HG03439 (cell line): ENCODE data around the gene CLASP1.
"Not testable (repeated sequence)": the region's sequence is repeated elsewhere in the genome, so short reads cannot be mapped to it uniquely, and the experiment has no call there.

Source experiments
- ATAC-seq: cut with Tn5 transposase; IDR thresholded peaks from one replicate; pipeline ENCODE4 v1.9.1; 2021; ENCODE audit warnings: mild to moderate bottlenecking, moderate library complexity; ENCODE audit not compliant: unreplicated experiment

CLASP1 gene

GRCh38 chr2:121649149-121649595 is at the start of gene CLASP1:
Gene CLASP1, minus strand, starts transcription at chr2:121649462. Its CDS starts 43,567 bp downstream, at chr2:121605895.
- peak; percentile 35 for ATAC-seq

DNA sequence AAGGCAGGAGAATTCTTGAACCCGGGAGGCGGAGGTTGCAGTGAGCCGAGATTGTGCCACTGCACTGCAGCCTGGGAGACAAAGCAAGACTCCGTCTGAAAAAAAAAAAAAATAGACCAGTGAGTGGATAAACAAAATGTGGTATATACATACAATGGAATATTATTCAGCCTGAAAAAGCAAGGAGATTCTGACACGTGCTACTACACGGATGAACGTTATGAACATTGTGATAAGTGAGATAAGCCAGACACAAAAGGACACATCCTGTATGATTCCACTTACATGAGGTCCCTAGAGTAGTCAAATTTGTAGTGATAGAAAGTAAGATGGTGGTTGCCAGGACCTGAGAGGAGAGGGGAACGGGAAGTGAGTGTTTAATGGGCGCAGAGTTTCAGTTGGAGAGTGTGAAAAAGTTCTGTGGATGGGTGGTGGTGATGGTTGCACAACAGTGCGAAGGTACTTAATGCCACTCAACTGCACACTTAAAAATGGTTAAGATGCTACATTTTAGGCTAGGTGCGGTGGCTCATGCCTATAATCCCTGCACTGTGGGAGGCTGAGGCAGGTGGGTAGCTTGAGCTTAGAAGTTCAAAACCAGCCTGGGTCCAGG is 49.2 kb upstream of the CLASP1 start:
- no peak for ATAC-seq

DNA sequence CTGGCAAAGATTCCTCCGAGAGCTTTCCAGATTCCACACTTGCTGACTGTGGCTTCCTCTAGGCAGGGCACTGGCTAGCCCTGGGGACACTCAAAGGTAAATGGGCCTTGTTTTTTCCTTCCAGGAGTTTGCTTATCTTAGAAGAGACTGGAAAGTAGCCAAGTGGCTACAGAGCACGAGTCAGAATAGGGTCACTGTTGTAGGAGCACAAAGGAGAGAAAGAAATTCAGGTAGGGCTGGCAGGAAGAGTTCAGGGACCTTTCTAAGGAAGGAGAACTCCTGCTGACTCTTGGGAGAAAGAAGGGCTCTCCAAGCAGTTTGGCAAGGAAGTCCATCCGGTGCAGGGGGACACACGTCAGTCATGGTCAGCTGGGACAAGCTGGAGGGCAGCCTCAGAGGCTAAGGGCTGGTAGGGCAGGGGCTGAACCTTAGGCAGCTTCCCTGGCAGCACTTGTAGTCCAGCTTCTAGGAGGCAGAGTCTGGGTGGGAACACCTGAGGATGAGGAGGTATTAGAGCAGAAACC is 47.9 kb upstream of the CLASP1 start:
- no peak for ATAC-seq

DNA sequence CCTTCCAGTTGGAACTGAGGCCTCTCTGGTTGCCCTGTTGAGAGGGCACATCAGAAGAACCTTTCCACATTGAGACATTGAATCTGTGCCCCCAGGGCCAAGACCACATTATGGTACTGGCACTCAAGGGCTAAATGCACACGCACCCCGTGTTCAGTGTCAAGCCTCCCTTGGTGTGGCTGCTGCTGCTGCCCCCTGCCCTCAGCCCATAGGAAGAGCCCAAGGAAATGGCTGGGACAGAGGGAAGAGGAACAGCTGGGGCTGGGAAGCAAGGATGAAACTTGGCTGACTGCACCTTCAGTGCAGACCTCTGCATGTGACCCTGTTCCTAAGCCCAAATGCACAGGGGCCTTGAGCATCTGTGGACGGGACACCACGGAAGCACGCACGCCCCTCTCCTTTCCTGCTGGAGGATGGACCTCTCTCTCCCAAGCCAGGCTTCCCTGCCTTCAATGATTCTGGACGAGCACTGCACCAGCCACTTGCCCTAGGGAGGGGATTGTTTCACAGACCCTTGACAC is 47.2 kb upstream of the CLASP1 start:
- ATAC-seq = no peak

GRCh38 chr2:121695171-121695451 is 45.8 kb upstream of the CLASP1 start:
- no peak for ATAC-seq

DNA sequence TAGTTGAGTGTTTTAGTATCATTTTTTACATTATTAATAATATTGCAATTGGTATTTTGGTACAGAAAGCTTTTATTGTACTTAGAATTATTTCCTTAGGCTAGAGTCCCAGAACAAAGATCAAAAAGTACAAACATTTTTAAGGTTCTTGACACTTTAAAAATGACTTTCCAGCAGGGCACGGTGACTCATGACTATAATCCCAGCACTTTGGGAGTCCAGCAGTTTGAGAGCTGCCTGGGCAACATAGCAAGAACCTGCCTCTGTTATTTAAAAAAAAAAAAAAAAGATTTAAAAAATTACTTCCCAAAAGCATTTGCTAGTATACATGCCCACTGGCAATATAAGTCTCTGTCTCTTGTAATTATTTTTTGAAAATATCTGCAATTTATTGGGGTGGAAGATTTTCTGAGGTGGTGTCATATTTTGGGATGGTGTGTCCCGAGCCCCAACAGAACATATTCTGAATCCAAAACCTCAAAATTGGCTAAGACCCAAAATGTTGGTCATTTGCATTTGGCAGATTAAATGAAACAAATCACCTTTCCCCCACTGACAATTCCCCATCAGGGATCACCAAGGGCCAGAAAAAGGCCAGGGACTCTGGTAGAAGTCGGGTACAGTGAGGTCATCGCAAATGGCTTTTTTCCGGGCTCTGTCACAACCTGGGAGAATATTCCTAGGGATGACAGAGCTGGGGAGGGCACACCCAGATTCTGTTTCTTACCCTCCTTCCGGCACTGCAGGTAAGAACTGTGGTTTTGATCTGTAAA is 45.3 kb upstream of the CLASP1 start:
- ATAC-seq = no peak

DNA sequence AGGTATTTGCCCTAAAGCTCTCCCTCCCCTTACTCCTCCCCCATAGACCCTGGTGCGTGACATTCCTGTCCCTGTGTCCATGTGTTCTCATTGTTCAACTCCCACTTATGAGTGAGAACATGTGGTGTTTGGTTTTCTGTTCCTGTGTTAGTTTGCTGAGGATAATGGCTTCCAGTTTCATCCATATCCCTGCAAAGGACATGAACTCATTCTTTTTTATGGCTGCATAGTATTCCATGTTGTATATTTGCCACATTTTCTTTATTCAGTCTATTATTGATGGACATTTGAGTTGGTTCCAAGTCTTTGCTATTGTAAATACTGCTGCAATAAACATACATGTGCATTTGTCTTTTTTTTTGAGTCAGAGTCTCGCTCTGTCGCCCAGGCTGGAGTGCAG is 41.3 kb upstream of the CLASP1 start:
- ATAC-seq = not testable (repeated sequence)

- ATAC-seq = no peak
Observed at GRCh38 chr2:121690095-121690494, 40.8 kb upstream of the CLASP1 start.

GRCh38 chr2:121689356-121689755 is 40.1 kb upstream of the CLASP1 start:
- no peak for ATAC-seq

GRCh38 chr2:121688820-121689219 is 39.6 kb upstream of the CLASP1 start:
- ATAC-seq = no peak

GRCh38 chr2:121686902-121687301 is 37.6 kb upstream of the CLASP1 start:
- no peak for ATAC-seq

DNA sequence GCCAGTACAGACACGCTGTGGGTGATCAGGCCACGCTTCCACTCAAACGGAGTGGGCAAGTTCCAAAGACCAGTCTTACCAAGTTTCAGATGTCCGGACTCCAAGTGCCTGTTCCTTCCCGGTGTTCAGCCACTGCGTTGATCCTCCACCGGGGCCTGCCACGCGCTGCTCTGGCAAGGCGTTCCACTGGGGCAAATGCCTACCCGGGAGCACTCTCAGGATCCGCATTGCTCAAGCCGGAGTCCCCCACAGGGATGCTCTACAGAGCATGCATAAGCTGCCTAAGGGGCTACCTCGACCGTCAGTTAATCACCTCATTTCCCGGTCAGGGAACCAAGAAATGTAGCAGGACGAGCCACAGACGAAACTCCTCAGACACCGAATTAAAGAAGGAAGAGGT is 37.0 kb upstream of the CLASP1 start:
- ATAC-seq = no peak

GRCh38 chr2:121682396-121683298 is 33.4 kb upstream of the CLASP1 start:
- ATAC-seq = no peak

DNA sequence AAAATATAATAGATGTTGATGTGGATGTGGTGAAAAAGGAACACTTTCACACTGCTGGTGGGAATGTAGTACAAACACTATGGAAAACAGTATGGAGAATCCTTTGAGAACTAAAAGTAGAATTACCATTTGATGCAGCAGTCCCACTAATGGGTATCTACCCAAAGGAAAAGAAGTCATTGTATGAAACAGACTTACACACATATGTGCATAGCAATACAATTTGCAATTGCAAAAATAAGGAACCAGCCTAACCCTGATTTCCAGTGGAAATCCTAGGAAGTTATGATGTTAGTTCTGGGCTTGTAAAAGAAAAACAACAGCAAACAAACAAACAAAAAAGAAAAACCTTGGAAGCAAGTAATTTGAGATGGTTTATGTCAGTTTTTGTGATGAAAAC is 28.6 kb upstream of the CLASP1 start:
- no peak for ATAC-seq

DNA sequence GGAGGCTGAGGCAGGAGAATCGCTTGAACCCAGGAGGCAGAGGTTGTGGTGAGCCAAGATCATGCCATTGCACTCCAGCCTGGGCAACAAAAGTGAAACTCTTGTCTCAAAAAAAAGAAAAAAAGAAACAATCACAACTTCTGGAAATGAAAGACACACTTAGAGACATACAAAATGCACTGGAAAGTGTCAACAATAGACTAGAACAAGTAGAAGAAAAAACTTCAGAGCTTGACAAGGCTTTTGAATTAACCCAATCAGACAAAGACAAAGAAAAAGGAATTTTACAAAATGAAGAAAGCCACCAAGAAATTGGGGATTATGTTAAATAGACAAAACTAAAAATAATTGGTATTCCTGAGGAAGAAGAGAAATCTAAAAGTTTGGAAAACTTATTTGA is 22.4 kb upstream of the CLASP1 start:
- ATAC-seq = not testable (repeated sequence)

DNA sequence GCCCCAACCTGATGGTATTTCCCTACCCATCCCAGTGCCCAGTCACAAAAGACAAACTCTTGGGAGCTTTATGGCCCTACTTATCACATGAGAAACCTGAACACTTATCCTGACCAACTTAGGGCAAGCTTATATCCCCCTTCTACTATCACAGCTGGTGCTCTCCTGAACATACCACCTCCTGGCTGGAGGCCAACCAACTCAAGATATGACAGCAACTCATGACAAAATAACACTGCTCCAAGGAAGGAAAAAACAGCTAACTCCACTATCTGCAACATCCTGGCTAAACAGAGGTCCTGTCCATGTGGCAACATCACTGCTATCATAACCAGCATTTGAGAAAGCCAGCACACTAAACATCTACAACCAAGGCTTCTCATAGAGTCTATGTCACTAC is 20.9 kb upstream of the CLASP1 start:
- no peak for ATAC-seq

GRCh38 chr2:121667618-121668017 is 18.4 kb upstream of the CLASP1 start:
- ATAC-seq = no peak

DNA sequence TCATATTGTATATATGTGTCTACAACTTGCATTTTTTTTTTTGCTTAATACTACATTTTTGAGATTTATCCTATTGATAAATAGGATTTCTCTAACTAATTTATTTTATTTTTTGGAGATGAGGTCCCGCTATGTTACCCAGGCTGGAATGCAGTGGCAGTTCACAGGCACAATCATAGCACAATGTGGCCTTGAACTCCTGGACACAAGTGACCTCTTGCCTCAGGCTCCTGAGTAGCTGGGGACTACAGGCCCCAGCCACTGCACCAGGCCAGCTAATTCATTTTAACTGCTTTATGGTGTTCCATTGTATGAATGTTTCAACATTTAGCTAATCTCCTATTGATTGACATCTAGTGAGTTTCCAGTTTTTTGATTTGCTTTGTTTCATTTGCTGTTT is 16.8 kb upstream of the CLASP1 start:
- ATAC-seq = no peak

DNA sequence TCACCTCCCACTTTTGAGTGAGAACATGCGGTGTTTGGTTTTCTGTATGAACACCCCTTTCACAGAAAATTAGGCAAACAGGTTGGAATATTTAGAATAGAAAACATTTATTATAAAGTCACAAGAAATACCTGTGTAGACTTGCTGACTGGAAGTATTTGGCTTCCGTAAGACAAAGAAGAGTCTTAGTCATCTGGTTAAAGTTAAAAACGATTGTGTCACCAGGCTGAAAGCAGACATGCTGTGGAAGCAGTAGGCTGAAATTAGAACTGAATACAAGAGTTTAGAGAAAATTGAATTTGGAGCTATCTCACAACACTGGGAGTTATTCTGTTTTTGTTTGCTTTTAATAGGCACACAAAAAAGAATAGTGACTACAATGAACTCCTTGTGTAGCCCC is 16.2 kb upstream of the CLASP1 start:
- ATAC-seq = no peak

DNA sequence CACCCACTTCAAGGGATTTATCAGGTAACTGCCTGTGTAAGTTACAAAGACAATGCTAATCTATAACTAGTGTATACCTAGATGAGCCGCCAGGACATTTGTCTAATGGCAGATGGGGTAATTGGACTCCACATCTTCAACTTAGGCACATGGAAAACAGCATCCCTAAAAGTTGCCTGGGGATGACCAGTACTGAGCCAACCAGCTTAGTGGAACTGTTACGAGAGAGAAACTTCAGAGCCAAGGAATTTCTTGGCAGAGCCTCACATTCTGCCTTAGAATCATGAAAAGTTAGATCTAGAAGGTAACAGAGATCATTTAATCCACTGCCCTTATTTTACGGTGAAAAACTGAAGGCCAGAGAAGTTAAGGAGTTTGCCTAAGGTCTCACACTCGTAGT is 15.5 kb upstream of the CLASP1 start:
- no peak for ATAC-seq

DNA sequence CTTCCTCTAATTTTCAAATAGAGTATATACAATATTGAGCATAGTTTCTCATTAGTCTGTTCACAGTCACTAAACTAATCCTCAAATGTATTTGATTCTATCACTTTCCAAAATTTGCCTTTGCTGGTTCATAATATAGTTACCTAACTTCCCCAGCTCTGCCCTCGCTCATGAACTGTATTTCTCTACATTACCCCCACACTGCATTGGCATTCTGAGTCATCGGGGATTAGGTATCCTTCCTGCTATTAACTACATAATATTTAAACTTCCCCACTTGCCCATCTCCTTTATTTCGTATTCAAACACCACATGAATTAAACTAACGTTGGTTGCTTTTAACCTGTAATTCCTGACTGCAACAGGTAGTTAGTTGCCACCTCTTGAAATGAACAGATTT is 14.8 kb upstream of the CLASP1 start:
- ATAC-seq = no peak
